A549 treated with GW870086 at 1 μM for 4 hours (cell line): Measurements from ENCODE around the gene HIVEP1. TPM values are rescaled to one million over a fixed set of nuclear protein-coding genes. Genes with fewer than 3 reads are reported as not detected.

ENCODE experiments used
- total RNA-seq: library from RNA; stranded (reverse); fragments of 200-300 nt; extraction: Qiagen RNA extraction; gene quantifications from 5 replicates; pipeline ENCODE4 v1.2.3, GENCODE V29; 2022; ENCODE audit warnings: low read depth

HIVEP1 gene
- 7.8 to 9.6 TPM (median 9.1 TPM) in 5 replicates for total RNA-seq

GRCh38 chr6:12012038-12012557, at the start of gene HIVEP1:
Gene HIVEP1 (plus strand): TSS chr6:12012312. CDS start chr6:12015629, 3,317 bp downstream.

Other genes starting within 250 kb of the HIVEP1 start
- 0.38 to 0.71 TPM (median 0.58 TPM) in 4 of 5 replicates, not detected in the other for gene ADTRP, start 233.5 kb upstream of the HIVEP1 start, total RNA-seq